Measurements from ENCODE around the gene SMIM44. TPM values are rescaled to one million over a fixed set of nuclear protein-coding genes. Genes with fewer than 3 reads are reported as not detected.

The SMIM44 gene
- total RNA-seq, 1 donor from 2014 or later, result not detected

- DNase-seq (ENCODE audit: low read depth), result peak; percentile 95
Measured at GRCh38 chr19:3500429-3501101, 17.3 kb upstream of the SMIM44 start, which contains the start of gene DOHH. TSS of gene DOHH (minus strand) at chr19:3500674. CDS start at chr19:3496814, 3,860 bp downstream.

GRCh38 chr19:3499738-3500428 lies 16.6 kb upstream of the SMIM44 start:
- DNase-seq (ENCODE audit: low read depth), result no peak

GRCh38 chr19:3497757-3498520 lies 14.7 kb upstream of the SMIM44 start:
- peak; percentile 68 for DNase-seq (ENCODE audit: low read depth)

- DNase-seq (ENCODE audit: low read depth), result no peak
Measured at GRCh38 chr19:3496392-3497273, 13.4 kb upstream of the SMIM44 start.

- DNase-seq (ENCODE audit: low read depth), result no peak
Measured at GRCh38 chr19:3494559-3494958, 11.3 kb upstream of the SMIM44 start.

DNA sequence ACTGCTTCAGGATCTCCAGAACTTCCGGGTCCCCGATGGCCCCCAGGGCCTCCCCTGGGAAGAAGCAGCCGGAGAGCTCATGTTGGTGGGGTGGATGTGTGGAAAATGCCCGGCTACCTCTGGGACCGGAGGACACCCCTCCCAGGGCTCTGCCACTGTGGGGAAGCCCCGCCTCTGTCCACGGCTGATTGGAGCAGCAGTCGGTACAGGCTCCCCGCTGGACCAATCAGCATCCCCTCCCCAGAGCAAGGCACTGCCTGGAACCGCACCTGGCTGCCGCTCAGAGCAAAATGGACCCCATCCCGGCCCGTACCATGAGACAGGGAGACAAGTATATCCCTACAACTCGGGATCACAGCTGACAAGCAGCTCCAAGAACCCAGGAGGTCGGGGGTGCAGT lies 10.8 kb upstream of the SMIM44 start:
- DNase-seq (ENCODE audit: low read depth), result no peak

DNA sequence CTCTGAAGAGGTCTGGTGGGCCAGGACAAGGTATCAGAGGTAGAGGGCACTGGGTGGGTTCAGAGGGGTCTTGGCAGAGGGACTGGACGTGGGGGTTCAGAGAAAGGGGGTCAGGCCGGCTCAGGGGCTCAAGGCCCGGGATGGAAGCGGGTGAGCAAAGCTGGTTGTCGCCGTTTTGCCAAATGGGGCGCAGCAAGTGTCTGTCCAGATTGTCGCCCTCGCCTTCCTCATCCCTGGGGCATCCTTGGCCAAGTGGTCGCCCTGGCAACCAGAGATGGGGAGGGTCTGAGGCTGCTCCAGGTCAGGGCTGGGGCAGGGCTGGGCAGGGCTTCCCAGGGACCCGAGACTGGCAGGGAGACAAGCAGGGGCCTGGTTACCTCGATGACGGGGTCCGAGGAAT lies 10.4 kb upstream of the SMIM44 start:
- DNase-seq (ENCODE audit: low read depth), result no peak

GRCh38 chr19:3492919-3493318 lies 9.7 kb upstream of the SMIM44 start:
- no peak for DNase-seq (ENCODE audit: low read depth)

GRCh38 chr19:3492131-3492839 lies 9.0 kb upstream of the SMIM44 start:
- no peak for DNase-seq (ENCODE audit: low read depth)

DNA sequence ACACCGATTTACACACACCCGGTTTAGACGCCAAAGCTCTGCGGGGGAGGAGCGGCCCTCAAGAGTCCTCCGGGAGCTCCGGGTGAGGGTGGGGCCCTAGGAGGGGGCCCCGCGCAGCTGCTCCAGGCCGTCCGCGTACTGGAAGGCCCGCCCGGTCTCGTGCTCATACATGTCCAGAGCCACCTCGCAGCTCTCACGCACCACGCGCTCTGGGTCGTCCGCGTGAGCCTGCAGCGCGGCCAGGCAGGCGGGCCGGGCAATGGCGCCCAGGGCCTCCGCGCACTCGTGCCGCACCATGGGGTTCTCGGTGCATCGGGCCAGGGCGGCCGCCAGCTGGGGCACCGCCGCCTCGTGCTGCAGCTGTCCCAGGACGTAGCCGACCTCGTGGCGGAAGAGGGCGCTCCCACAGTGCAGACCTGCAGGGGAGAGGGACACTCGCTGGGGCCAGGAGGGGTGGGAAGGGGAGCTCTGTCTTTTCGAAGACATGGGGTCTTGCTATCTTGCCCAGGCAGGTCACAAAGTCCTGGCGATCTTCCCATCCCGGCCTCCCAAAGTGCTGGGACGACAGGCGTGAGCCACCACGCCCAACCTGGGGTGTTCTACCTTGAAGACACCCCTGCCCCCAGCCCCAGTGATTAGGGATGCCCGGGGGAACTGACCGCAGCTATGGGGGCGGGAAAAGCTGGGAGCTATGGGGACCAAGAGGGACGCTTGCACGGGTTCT lies 8.3 kb upstream of the SMIM44 start:
- no peak for DNase-seq (ENCODE audit: low read depth)

- no peak for DNase-seq (ENCODE audit: low read depth)
Measured at GRCh38 chr19:3482507-3483225, 575 bp downstream of the SMIM44 start.

DNA sequence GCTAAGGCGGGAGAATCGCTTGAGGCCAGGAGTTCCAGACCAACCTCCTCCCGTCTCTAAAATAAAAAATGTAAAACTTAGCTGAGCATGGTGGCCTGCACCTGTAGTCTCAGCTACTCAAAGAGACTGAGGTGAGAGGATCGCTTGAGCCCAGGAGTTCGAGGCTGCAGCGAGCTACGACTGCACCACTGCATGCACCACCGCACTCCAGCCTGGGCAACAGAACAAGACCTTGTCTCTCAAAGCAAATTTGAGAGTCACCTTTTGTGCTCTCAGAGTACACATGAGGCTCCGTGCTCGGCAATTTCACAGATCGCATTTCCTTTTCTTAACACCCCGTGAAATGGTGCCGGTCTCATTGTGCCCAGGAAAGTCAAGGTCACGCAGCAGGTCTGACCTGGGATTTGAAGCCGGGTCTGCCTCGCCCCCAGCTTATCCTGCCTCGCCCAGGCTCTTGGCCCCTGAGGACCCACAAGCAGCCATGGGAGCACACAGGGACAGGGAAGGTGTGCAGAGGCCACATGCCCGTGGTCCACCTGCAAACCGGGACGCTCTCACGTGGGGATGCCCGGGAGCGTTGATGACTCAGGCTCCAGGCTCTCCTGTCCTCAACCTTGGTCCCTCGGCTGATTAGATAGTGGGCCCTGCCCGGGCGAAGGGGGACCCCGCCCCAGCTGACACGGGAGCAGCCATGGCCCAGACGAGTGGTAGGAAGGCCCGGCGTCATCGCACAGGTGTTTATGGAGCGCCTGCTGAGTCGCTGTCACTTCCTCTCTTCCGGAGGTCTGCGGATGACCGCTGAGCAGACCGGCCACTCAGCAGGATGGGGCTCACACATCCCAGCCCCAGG lies 1.8 kb downstream of the SMIM44 start:
- no peak for DNase-seq (ENCODE audit: low read depth)

- no peak for DNase-seq (ENCODE audit: low read depth)
Measured at GRCh38 chr19:3480383-3481091, 2.7 kb downstream of the SMIM44 start, which contains the start of gene SMIM24. TSS of gene SMIM24 (minus strand) at chr19:3480525. CDS start at chr19:3480463, 62 bp downstream.

DNA sequence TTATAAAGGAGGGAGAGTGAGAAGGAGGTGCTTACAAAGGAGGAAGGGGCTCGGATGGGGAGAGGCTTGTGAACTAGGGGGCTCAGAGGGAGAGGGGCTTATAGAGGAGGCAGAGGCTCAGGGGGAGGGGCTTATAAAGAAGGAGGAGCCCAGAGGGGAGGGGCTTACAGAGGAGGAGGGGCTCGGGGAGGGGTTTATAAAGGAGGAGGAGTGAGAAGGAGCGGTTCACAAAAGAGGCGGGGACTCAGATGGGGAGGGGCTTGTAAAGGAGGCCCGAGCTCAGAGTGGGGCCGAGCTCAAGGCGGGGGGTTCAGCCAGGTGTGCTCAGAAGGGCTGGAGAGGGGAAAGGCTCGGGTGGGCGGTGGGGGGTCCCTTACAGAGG lies 3.4 kb downstream of the SMIM44 start:
- DNase-seq (ENCODE audit: low read depth), result no peak

DNA sequence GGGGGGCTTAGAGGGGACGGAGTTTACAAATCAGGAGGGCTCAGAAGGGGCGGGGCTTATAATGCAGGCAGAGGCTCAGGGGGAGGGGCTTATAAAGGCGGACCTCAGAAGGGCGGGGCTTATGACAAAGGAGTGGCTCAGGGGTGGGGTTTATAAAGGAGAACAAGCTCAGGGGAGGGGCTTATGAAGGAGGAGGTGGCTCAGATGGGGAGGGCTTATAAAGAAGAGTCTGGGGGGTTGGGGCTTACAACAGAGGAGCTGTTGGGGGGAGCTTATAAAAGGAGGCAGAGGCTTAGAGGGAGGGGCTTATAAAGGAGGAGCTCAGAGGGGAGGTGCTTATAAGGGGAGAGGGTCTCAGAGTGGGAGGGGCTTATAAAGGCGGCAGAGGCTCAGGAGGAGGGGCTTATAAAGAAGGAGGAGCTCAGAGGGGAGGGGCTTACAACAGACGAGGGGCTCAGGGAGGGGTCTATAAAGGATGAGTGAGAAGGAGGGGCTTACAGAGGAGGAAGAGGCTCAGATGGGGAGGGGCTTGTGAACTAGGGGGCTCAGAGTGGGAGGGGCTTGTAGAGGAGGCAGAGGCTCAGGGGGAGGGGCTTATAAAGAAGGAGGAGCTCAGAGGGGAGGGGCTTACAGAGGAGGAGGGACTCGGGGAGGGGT lies 3.9 kb downstream of the SMIM44 start:
- no peak for DNase-seq (ENCODE audit: low read depth)

DNA sequence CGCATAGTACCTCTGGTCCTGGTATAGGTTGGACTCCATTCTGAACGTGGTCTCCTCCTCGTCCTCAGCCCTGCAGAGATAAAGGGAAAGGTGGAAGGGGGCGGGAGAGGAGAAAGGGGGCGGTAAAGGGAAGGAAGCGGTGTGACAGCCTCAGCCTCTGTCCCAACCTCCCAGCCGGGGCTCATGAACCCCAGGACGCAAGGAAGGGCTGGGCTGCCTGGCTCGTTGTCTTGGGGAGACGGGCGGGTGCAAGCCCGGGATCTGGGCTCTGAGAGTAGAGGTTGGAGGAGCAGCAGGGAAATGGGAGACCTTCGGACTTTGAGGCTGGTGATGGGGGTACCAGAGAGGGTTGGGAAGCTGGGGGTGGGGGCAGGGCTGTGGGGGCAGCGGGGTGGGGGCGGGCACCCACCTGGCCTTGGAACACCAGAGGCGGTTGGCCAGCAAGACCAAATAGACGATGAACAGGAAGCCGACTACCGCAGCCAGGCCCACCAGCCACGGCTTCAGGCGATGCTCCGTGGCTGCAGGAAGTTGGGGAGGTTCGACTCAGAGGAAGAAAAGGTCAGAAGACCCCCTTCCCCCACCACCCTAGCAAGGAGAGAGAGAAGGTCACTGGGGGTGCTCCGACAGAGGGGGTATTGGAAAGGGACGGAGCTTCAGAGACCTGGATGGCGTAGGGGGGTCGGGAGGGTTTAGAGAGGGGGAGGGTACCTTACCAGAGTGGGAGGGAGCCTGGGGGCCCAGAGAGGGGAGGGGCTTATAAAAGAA lies 4.6 kb downstream of the SMIM44 start:
- no peak for DNase-seq (ENCODE audit: low read depth)

GRCh38 chr19:3477951-3478350 lies 5.3 kb downstream of the SMIM44 start:
- no peak for DNase-seq (ENCODE audit: low read depth)

Data from renal cortical epithelial cell (primary cell).